ENCODE results near the gene ZNF483. TPM values are rescaled to one million over a fixed set of nuclear protein-coding genes. Genes with fewer than 3 reads are reported as not detected.

Gene ZNF483
- total RNA-seq, 1 donor from 2014 or later = 2.5 TPM

GRCh38 chr9:111514967-111515366, 10.0 kb upstream of the ZNF483 start:
- DNase-seq (ENCODE audit: low read depth) (no peak), FAIRE-seq (no peak)
- H3K36me3 ChIP-seq (ENCODE audit: insufficient read depth, low read length) = no peaks in the 10 kb centered on the region
- no peaks in the 10 kb centered on the region for H4K20me1 ChIP-seq (ENCODE audit: insufficient read depth, low read length)
- H3K9ac ChIP-seq (ENCODE audit: low read length) = no peak overlapping the region
- no peak overlapping the region for H3K4me2 ChIP-seq (ENCODE audit: low read length)
- no peaks in the 10 kb centered on the region for H3K36me3 Mint-ChIP-seq (ENCODE audit: low read depth, unreplicated experiment)
- no peak overlapping the region for H3K4me3 ChIP-seq (ENCODE audit: insufficient read depth, low read depth, low read length)
- no peak overlapping the region for H3K27ac ChIP-seq (ENCODE audit: low read depth, low read length)
- H2AFZ ChIP-seq (ENCODE audit: low read depth, low read length) = no peak overlapping the region
- H3K27ac Mint-ChIP-seq (ENCODE audit: unreplicated experiment) = no peak overlapping the region
- H3K9me3 ChIP-seq (ENCODE audit: insufficient read depth, low read depth, low read length) = no peaks in the 10 kb centered on the region
- no peaks in the 10 kb centered on the region for H3K4me1 Mint-ChIP-seq (ENCODE audit: low read depth, unreplicated experiment)
- H3K9me3 Mint-ChIP-seq (ENCODE audit: unreplicated experiment) = peaks cover 13% of the 10 kb centered on the region
- H3K27me3 ChIP-seq (ENCODE audit: insufficient read depth, low read length) = no peaks in the 10 kb centered on the region
- no peaks in the 10 kb centered on the region for H3K4me1 ChIP-seq (ENCODE audit: insufficient read depth, low read length)
- H3K4me3 Mint-ChIP-seq (ENCODE audit: unreplicated experiment) = no peak overlapping the region
- H3K79me2 ChIP-seq (ENCODE audit: insufficient read depth, low read length) = no peaks in the 10 kb centered on the region
- no peaks in the 10 kb centered on the region for H3K27me3 Mint-ChIP-seq (ENCODE audit: low read depth, unreplicated experiment)
- TF ChIP-seq, protein P1, sequence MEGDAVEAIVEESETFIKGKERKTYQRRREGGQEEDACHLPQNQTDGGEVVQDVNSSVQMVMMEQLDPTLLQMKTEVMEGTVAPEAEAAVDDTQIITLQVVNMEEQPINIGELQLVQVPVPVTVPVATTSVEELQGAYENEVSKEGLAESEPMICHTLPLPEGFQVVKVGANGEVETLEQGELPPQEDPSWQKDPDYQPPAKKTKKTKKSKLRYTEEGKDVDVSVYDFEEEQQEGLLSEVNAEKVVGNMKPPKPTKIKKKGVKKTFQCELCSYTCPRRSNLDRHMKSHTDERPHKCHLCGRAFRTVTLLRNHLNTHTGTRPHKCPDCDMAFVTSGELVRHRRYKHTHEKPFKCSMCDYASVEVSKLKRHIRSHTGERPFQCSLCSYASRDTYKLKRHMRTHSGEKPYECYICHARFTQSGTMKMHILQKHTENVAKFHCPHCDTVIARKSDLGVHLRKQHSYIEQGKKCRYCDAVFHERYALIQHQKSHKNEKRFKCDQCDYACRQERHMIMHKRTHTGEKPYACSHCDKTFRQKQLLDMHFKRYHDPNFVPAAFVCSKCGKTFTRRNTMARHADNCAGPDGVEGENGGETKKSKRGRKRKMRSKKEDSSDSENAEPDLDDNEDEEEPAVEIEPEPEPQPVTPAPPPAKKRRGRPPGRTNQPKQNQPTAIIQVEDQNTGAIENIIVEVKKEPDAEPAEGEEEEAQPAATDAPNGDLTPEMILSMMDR (IDR thresholded peaks at IDR 0.05; ENCODE audit: insufficient read depth, low read depth, low read length) = no peak
- TF ChIP-seq EZH2 (IDR thresholded peaks at IDR 0.05; ENCODE audit: insufficient read depth, low read length) = no peak

DNA sequence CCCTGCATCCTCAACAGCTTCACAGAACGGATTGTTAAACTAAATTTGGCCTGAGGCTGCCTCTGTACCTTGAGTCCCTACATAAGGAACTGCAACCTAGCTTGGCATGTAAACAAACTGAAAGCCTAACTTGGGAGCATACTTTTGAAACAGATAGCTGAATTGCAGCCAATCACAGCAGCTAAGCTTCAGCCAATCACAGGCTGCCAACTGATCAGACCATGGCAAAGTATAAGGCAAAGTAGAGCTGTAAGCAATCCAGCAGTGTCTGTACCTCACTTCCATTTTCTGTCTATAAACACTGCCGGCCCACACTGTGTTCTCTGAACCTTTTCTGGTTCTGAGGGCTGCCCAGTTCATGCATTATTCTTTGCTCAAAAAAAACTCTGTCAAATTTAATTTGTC, 8.9 kb upstream of the ZNF483 start:
- Histone ChIP-seq H3K4me2 (ENCODE audit: low read length) (no peak overlapping the region), H3K27ac (ENCODE audit: low read depth, low read length) (no peak overlapping the region), H2AFZ (ENCODE audit: low read depth, low read length) (no peak overlapping the region), H3K9me3 (ENCODE audit: insufficient read depth, low read depth, low read length) (no peaks in the 10 kb centered on the region), H3K9ac (ENCODE audit: low read length) (no peak overlapping the region), H3K79me2 (ENCODE audit: insufficient read depth, low read length) (no peaks in the 10 kb centered on the region), H3K4me1 (ENCODE audit: insufficient read depth, low read length) (no peaks in the 10 kb centered on the region), H3K36me3 (ENCODE audit: insufficient read depth, low read length) (no peaks in the 10 kb centered on the region), H3K4me3 (ENCODE audit: insufficient read depth, low read depth, low read length) (no peak overlapping the region), H4K20me1 (ENCODE audit: insufficient read depth, low read length) (no peaks in the 10 kb centered on the region), H3K27me3 (ENCODE audit: insufficient read depth, low read length) (no peaks in the 10 kb centered on the region)
- Mint-ChIP-seq H3K27ac (ENCODE audit: unreplicated experiment) (no peak overlapping the region), H3K4me1 (ENCODE audit: low read depth, unreplicated experiment) (no peaks in the 10 kb centered on the region), H3K9me3 (ENCODE audit: unreplicated experiment) (peaks cover 13% of the 10 kb centered on the region), H3K36me3 (ENCODE audit: low read depth, unreplicated experiment) (no peaks in the 10 kb centered on the region), H3K4me3 (ENCODE audit: unreplicated experiment) (no peak overlapping the region), H3K27me3 (ENCODE audit: low read depth, unreplicated experiment) (peaks cover 3% of the 10 kb centered on the region)
- TF ChIP-seq, protein P1 (IDR thresholded peaks at IDR 0.05; ENCODE audit: insufficient read depth, low read depth, low read length) = no peak
- TF ChIP-seq EZH2 (IDR thresholded peaks at IDR 0.05; ENCODE audit: insufficient read depth, low read length) = no peak
- FAIRE-seq (no peak), DNase-seq (ENCODE audit: low read depth) (no peak)

- no peaks in the 10 kb centered on the region for H4K20me1 ChIP-seq (ENCODE audit: insufficient read depth, low read length)
- peaks cover 5% of the 10 kb centered on the region for H3K27me3 Mint-ChIP-seq (ENCODE audit: low read depth, unreplicated experiment)
- peak overlapping the region; percentile 79 for H3K4me3 ChIP-seq (ENCODE audit: insufficient read depth, low read depth, low read length)
- H3K4me3 Mint-ChIP-seq (ENCODE audit: unreplicated experiment) = peak overlapping the region; percentile 91
- peaks cover 3% of the 10 kb centered on the region for H3K36me3 Mint-ChIP-seq (ENCODE audit: low read depth, unreplicated experiment)
- DNase-seq (ENCODE audit: low read depth) (no peak), FAIRE-seq (no peak)
- no peaks in the 10 kb centered on the region for H3K9me3 ChIP-seq (ENCODE audit: insufficient read depth, low read depth, low read length)
- peak overlapping the region; percentile 100 for H2AFZ ChIP-seq (ENCODE audit: low read depth, low read length)
- peaks cover 2% of the 10 kb centered on the region for H3K9me3 Mint-ChIP-seq (ENCODE audit: unreplicated experiment)
- no peak overlapping the region for H3K27ac ChIP-seq (ENCODE audit: low read depth, low read length)
- H3K27ac Mint-ChIP-seq (ENCODE audit: unreplicated experiment) = no peak overlapping the region
- no peak for TF ChIP-seq EZH2 (IDR thresholded peaks at IDR 0.05; ENCODE audit: insufficient read depth, low read length)
- TF ChIP-seq, protein P1 (IDR thresholded peaks at IDR 0.05; ENCODE audit: insufficient read depth, low read depth, low read length) = no peak
- H3K36me3 ChIP-seq (ENCODE audit: insufficient read depth, low read length) = no peaks in the 10 kb centered on the region
- H3K4me1 Mint-ChIP-seq (ENCODE audit: low read depth, unreplicated experiment) = no peaks in the 10 kb centered on the region
- H3K79me2 ChIP-seq (ENCODE audit: insufficient read depth, low read length) = no peaks in the 10 kb centered on the region
- no peaks in the 10 kb centered on the region for H3K27me3 ChIP-seq (ENCODE audit: insufficient read depth, low read length)
- peaks cover 8% of the 10 kb centered on the region for H3K4me1 ChIP-seq (ENCODE audit: insufficient read depth, low read length)
- H3K4me2 ChIP-seq (ENCODE audit: low read length) = peak overlapping the region; percentile 100
- no peak overlapping the region for H3K9ac ChIP-seq (ENCODE audit: low read length)
Measured at GRCh38 chr9:111524731-111525055, 286 bp upstream of the ZNF483 start.
